Measurements from ENCODE around the gene TPPP.
"Not testable (repeated sequence)": the region's sequence is repeated elsewhere in the genome, so short reads cannot be mapped to it uniquely, and the experiment has no call there.

GRCh38 chr5:692529-693041 lies 567 bp downstream of the TPPP start:
- TF ChIP-seq EZH2phosphoT487 (IDR thresholded peaks at IDR 0.05; ENCODE audit: borderline replicate concordance, low read length): peak; percentile 51; the same call in 1 of the 2 replicates
- TF ChIP-seq, protein P1, sequence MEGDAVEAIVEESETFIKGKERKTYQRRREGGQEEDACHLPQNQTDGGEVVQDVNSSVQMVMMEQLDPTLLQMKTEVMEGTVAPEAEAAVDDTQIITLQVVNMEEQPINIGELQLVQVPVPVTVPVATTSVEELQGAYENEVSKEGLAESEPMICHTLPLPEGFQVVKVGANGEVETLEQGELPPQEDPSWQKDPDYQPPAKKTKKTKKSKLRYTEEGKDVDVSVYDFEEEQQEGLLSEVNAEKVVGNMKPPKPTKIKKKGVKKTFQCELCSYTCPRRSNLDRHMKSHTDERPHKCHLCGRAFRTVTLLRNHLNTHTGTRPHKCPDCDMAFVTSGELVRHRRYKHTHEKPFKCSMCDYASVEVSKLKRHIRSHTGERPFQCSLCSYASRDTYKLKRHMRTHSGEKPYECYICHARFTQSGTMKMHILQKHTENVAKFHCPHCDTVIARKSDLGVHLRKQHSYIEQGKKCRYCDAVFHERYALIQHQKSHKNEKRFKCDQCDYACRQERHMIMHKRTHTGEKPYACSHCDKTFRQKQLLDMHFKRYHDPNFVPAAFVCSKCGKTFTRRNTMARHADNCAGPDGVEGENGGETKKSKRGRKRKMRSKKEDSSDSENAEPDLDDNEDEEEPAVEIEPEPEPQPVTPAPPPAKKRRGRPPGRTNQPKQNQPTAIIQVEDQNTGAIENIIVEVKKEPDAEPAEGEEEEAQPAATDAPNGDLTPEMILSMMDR (IDR thresholded peaks at IDR 0.05; ENCODE audit: low read depth, low read length, poor library complexity, severe bottlenecking): not testable (repeated sequence)

All from DOHH2 (cell line).